Measurements from ENCODE around the gene BLOC1S5.
"Not testable (repeated sequence)": the region's sequence is repeated elsewhere in the genome, so short reads cannot be mapped to it uniquely, and the experiment has no call there.

BLOC1S5 gene

DNA sequence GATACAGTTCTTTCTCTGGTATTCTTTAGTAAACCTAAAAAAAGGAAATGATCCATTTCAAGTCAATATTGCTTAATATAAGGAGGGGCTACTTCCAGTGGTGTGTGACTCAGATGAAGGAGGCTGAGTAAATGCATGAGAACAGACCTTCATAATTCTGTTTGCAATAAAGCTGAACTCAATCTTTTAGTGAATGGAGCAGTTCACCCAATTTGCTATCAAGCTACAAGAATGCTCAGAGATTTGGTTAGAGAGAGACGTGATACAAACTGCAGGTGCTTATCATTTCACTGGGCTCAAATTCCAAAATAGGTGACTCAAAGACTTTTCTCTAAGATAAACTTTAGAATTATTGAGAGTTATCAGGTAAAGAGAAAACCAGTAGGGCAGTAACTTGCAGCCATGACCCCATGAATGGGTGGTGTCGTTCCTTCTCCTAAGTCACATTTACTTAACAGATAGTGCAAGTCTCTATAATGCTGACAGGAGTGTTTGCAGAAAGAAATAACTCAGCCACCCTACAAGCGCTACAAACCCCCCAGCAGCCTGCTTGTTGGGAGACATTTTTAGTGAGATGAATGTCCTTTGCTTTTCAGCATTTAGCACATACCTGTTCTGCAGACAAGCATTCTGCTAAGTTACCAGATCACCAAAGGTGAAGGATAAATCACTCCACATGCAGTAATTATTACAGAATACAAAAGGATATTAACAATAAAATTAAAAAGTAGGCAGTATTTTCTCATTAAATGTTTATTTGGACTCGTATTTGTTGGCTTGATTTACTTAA is 16.4 kb upstream of the BLOC1S5 start:
- no peak for DNase-seq (ENCODE audit: low read depth)

DNA sequence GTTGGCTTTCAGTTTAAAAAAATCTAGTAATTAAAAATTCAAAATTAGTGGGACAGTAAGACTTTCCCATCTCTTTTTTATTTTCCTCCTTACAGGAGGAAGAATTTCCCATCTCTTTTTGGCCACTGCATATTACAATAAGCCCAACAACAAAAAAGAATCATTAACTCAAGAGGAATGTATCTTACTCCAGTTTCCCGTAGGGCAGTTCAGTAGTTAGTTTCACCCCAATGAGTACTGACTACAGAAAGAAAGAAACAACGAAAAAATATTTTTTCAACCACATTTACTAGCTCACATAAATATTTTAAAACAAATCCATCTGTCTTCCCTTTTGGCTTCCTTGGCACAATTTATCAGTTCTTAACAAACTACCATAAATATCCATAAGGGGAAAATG is 14.9 kb upstream of the BLOC1S5 start:
- no peak for DNase-seq (ENCODE audit: low read depth)

DNA sequence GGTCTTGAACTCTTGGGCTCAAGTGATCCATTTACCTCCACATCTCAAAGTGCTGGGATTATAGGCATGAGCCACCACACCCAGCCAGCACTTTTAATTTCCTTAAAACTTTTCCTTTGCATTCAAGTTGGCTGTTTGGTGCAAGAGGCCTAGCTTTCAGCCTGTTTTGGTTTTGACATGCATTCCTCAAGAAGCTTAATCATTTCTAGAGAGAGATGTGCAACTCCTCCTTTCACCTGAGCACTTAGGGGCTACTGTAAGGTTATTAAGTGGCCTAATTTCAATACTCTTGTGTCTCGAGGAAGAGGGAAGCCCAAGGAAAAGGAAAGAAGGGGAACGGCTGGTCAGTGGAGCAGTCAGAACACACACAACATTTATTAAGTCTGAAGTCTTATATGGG is 13.8 kb upstream of the BLOC1S5 start:
- no peak for DNase-seq (ENCODE audit: low read depth)

DNA sequence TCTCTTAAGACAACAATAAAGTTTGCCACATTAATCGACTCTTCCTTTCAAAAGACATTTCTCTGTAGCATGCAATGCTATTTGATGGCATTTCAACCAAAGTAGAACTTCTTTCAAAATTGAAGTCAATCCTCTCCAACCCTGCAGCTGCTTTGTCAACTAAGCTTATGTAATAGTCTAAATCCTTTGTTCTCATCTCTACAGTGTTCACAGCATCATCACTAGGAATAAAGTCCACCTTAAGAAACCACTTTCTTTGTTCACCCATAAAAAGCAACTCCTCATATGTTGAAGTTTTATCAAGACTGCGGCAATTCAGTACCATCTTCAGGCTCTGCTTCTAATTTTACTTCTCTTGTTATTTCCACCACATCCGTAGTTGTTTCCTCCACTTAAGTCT is 11.5 kb upstream of the BLOC1S5 start:
- DNase-seq (ENCODE audit: low read depth) = no peak

DNA sequence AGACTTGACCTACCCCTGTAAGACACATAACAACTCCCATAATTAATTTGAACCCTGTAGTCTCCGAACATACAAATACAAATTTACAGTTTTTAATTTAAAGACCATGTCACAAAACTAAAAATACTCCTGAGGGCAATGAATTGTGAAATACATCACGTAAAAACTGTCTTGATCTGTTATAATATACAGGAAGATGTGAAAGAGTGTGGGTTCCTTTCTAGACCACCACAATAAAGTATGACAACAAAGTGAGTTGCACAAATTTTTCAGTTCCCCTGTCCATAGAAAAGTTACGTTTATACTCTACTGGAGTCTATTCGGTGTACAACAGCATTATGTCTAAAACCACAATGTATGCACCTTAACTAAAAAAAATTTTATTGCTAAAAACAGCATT is 11.0 kb upstream of the BLOC1S5 start:
- DNase-seq (ENCODE audit: low read depth) = no peak

DNA sequence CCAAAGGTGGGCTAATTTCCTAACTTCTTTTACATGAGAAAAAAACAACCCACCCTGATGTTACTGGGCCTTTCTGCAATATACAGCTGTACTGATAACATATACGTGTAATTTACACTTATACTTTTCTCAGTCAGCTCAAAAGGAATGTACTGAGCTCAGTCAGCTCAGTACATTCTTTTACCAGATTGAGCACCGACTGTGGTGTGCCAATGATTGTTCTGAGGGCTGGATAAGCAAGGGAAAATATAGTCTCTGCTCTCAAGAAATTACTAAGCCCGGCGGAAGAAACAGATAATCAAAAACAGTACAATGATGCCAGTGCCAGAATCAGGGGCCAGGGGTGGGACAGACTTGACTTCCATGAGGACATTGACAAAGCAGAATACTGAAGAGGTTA is 10.0 kb upstream of the BLOC1S5 start:
- DNase-seq (ENCODE audit: low read depth) = no peak

DNA sequence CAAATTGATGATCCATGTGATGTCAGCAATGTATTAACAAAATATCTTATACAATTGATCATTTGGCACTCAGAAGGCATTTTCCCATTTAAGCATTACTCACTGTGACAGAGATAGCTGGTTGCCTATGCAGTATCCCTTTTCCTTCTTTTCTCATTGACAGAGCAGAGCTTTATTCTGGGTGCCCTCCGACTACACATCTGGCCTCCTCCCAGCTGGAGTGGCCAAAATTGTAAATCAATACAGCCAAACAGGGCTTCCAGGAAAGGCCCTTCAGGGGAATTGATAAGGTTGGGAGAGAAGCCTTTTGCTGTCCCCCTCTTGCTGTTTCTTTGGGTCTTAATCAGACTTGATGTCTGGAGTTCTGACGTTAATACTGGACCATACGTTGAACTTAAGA is 9.6 kb upstream of the BLOC1S5 start:
- DNase-seq (ENCODE audit: low read depth) = no peak

DNA sequence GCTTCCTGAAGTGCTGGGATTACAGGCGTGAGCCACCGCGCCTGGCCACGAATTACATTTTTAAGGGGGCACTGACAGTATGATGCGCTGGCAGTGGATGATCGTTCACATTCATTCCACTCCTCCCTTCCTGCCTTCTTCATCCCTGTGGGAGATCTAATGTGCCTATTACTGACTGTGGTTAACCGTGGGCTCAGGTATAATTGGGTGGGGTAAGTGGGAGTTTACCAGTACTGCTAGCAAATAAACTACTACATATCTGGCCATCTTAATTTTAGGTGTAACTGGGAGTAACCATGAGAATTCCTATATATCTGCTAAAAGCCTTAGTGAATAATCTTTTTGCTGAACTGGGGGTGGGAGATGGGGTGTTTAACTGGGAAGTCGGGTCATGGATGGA is 6.5 kb upstream of the BLOC1S5 start:
- no peak for DNase-seq (ENCODE audit: low read depth)

DNA sequence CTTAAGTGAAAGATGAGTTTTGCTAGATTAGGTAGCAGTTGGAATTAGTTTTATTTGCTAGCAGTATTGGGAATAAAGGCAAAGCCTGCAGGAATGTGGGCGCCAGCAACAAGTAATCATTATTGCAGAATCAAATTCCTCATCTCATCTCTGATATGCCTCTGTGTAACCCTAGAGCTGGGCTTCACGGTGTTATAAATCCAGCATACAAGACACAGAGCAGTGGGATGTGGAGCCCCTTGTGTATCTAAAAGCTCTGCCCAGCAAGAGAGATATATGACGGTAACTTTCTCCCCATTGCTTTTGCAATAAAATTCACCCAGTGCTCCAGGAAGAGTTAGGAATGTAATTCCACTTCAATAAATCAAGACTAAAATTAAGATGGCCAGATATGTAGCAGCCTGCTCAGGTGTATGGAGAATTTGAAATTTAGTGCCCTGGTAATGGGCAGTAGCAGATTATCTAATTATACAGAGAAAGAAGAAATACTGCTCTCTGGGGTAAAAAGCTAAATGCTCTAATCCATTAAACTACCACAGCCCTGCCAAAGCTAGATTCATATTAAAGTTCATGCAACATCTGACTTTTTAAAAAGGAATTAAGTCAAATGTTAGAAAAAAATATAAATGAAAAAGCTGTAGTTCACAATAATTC is 5.6 kb upstream of the BLOC1S5 start:
- no peak for DNase-seq (ENCODE audit: low read depth)

DNA sequence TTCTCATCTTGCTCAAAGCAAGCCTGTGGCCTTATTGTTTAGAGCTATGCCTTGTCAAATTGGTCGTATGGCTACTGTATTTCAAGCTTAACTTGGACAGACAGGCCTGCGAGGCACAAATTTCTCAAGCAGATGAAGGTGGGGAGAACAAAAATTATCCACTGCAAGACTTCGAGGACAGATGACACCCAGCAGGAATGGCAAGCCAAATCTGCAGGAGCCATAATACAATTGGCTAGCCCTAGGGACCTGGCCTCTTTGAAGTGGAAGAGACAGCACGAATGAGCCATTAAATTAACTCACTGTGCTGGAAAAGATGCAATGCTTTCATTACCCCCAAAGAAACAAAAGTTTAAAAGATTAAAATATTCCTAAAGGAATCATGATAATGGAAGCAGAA is 5.0 kb upstream of the BLOC1S5 start:
- no peak for DNase-seq (ENCODE audit: low read depth)

DNA sequence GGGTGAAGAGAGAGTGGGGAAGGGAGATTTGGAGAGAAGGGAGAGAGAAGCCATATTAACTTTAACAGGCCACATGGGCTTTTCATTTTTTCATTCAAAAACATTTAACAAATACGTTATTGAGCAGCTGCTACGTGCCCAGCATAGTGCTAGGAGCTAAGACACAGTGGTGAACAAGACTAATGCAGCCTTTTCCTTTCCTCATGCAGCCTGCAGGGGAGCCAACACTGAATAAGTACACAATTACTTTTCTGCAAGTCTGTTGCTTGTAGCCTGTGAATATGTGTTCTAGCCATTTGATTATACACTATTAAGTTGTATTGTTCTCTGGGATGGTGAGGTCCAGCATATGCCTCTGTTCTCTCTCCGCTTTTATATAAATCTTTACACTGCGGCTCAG is 1.9 kb upstream of the BLOC1S5 start:
- no peak for DNase-seq (ENCODE audit: low read depth)

DNA sequence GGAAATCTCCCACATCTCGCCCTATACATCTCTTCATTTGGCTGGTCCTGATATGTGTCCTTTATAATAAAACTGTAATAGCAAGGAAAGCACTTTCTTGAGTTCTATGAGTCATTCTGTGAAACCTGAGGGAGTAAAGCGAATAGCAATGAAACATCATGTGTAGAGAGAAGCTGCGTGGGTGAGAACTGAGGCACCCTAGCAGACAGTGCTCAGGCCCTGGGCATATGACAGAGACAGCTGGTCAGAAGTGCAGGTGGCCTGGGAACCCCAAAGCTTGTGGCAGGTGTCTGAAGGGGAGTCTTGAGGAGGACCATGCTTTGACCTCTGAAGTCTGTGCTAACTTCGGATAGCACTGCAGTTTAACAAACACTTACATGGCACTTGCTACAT is 1.3 kb upstream of the BLOC1S5 start:
- DNase-seq (ENCODE audit: low read depth) = no peak

DNA sequence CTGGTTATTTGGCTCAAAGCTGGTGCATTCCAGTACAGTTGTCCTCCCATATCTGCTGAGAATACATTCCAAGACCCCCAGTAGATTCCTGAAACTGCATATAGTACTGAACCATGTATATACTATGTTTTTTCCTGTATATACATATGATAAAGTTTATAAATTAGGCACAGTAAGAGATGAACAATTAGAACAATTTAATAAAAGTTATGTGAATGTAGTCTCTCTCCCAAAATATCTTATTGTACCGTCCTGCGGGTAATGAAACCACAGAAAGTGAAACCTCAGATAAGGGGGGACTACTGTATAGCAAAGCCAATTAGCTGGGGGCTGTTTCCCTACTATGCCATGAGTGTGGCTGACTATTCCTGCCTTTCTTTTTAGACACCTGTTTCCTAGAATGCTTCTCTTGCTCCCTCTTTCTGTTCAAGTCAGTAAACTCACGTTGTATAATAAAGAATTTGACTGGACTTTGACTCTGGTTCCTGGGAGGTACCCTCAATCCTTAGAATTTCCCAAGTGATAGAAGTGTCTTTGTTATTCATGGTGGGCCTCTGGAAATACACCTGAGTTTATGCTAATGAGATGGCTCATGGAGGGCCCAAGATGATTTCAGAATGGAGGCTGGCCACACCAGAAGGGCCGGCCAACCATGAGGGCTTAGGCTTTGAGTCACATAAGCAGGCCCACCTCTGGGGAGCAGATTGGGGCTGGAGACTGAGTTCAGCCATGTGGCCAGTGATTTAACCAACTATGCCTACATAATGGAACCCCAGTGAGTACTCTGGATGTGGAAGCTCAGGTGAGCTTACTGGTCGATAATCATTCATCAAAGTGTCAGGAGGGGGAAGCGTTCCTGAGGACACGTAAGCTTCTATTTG is 689 bp upstream of the BLOC1S5 start:
- no peak for DNase-seq (ENCODE audit: low read depth)

DNA sequence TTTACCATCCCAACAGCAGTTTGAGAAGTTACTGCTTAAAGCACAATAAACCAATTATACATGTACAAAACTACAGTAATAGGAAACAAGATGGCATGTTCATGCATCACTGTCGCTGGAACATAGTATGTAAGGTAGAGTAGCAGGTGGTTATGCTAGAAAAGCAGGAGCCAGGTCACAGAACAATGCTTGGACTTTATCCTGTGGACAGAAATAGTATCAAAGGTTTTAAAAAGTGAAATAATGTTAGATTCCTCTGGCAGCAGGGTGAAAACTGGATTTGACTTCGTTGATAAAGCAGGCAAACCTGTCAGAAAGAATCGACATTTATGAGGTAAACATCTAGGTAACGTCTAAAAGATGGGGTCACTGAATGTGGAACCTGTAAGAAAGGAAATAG is 2.5 kb downstream of the BLOC1S5 start:
- no peak for DNase-seq (ENCODE audit: low read depth)

DNA sequence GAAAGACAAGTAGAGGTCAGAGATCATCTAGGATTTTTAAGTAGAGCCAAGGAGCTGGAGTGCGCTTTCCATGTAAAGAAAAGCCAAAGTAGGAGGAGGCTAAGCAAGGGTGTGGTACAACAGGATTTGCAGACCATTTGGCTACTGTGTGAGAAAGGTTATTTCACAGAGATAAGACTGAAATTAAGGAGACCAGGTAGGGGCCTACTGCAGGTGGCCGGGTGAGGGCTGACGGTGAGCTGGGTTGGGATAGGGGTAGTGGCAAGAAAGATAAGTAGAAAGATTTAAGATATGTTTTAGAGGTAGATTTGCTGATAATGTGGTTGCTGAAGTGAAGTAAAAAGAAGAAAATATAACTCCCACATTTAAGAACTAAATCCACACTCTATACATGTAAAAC is 3.8 kb downstream of the BLOC1S5 start:
- no peak for DNase-seq (ENCODE audit: low read depth)

DNA sequence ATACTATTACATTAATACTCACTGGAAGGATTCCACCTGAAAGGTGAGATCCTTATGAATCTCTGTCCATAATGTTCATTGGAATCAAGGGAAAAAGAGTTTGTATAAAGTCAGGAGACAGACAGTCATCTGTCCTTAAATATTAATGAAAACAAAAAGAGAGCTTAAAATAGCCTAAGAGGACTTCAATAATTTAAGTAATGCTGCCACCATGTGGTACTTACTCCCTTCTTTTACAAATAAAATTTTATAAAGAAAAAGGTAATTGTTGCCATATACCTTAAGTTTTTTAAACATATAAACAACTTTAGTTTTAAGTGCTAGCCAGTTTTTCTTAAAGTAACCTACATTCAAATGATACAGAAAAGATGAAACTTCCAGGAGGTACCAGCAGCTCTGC is 5.1 kb downstream of the BLOC1S5 start:
- DNase-seq (ENCODE audit: low read depth) = no peak

DNA sequence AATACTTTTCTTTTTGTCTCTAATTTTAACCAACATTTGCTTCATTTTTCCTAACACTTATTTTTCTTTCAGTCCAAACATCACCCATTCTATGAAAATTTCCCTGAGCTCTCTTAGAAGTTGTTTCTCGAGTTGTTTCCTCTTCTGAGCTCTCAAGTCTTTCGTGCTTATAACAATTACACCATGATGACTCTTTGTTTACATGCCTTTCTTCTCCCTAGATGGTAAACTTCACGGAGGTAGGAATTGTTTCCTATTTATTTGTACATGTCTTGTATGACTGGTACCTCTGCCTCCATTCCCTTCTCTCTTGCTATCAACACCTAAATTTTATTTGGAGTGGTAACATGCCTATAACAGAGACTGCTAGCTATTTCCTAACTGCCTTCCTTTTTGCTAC is 6.4 kb downstream of the BLOC1S5 start:
- no peak for DNase-seq (ENCODE audit: low read depth)

DNA sequence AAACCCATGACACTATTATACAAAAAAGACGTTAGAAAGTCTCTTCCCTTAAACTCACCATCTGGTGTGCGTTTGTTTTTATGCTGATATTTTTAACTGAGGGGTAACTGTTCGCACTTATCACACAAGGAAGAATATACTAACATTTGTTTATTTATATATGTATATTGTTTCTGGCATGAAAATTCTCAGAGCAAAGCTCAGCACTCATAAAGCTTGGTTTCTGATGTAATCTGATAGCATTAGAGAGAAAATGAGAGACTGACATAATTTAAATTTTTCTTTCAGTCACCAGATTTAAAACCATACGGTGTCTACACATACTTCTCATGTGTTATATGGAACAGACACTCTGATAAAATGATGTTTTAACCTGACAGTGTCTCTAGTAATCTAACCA is 6.9 kb downstream of the BLOC1S5 start:
- no peak for DNase-seq (ENCODE audit: low read depth)

DNA sequence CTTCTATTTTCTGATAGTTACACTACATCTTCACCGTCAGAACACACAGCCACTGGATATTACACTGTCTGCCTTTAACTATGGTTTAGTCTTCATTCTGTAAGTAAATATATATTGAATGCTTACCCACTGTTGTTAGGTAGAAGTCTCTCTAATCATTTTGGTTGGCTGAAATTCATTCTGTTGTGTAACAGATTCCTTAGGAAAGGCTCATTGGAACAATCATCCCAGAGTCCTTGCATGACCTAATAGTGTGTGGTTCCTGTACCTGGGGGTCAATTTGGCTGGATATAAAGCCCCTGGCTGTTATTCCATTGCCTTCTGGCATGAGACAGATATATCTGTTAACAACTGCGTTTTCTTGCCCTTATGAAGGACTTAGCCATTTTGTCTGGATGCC is 9.9 kb downstream of the BLOC1S5 start:
- no peak for DNase-seq (ENCODE audit: low read depth)

DNA sequence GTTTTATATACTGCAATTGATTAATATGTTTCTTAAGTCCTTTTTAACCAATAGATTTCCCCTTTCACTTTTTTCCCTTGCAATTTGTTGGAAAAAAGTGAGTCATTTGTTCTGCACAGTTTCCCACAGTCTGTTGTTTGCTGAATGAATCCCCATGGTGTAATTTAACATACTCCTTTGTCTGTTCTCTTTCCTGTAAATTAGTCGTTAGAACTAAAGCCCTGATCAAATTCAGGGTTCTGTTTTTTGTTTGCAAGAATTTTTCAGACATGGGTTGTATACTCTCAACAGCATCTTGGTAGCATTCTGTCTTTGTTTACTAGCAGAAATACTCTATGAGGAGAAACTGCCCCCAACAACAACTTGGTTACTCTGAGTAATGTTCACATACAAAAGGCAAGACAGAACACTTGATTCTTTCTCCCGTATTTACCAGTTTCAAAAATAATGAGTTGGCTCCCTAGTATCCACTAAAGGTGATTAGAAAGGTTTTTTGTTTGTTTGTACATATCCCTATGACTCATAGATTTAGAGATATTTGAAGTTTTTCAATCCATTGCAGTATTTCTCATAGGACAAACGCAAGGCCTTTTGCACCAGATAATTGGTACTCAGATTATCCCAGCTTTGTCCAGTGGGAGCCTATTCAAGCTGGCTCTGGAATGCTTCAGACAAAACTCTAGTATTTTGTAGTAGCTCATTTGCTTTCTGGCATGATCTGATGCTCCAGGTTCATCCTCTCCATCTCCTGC is 16.5 kb downstream of the BLOC1S5 start:
- no peak for DNase-seq (ENCODE audit: low read depth)

DNA sequence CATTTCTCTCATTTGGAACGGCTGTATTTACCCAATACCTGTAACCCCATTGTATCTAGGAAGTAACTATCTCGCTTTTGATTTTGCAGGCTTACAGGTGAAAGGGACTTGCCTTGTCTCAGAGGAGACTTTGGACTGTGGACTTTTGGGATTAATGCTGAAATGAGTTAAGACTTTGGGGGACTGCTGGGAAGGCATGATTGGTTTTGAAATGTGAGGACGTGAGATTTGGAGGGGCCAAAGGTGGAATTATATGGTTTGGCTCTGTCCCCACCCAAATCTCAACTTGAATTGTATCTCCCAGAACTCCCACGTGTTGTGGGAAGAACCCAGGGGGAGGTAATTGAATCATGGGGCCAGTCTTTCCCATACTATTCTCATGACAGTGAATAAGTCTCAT is 18.4 kb downstream of the BLOC1S5 start:
- DNase-seq (ENCODE audit: low read depth) = not testable (repeated sequence)

DNA sequence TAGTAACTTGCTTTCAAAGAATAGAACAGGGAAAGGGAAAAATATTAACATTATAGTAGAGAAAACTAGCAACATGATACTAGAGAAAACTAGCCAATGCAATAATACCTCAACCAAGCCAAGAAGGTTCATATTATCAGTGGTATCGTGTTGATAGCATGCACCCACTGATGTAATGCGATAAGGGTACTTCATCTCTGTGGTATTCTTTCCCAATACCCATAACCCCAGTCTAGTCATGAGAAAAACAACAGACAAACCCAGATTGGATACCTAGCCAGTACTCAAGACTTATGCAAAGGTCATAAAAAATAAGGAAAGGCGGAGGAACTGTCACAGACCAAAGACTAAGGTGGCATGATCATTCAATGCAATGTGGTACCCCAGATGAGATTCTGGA is 21.0 kb downstream of the BLOC1S5 start:
- no peak for DNase-seq (ENCODE audit: low read depth)

Measured in stimulated activated CD8-positive, alpha-beta memory T cell treated with anti-CD3 and anti-CD28 coated beads, Interleukin-12 subunit alpha, Interleukin-12 subunit beta, amount 100 ng/mL, for 1 hour (primary cell).